HG02884 (cell line): Measurements from ENCODE around the gene KLF16.

Experiments used
- ATAC-seq: cut with Tn5 transposase; IDR thresholded peaks from one replicate; pipeline ENCODE4 v1.9.1; 2021; ENCODE audit warnings: mild to moderate bottlenecking, moderate library complexity; ENCODE audit not compliant: unreplicated experiment

KLF16 gene

GRCh38 chr19:1856698-1857603, 6.4 kb downstream of the KLF16 start:
- no peak for ATAC-seq

GRCh38 chr19:1856345-1856697, 7.1 kb downstream of the KLF16 start:
- no peak for ATAC-seq

- no peak for ATAC-seq
Measured at GRCh38 chr19:1855828-1856255, 7.5 kb downstream of the KLF16 start.

GRCh38 chr19:1855040-1855827, 8.1 kb downstream of the KLF16 start:
- no peak for ATAC-seq

- no peak for ATAC-seq
Measured at GRCh38 chr19:1854542-1855039, 8.8 kb downstream of the KLF16 start.

GRCh38 chr19:1854039-1854541, 9.3 kb downstream of the KLF16 start:
- ATAC-seq = no peak

- no peak for ATAC-seq
Measured at GRCh38 chr19:1853295-1854038, 9.9 kb downstream of the KLF16 start.

GRCh38 chr19:1852581-1853128, 10.7 kb downstream of the KLF16 start:
- no peak for ATAC-seq

GRCh38 chr19:1851654-1852580, 11.5 kb downstream of the KLF16 start:
- no peak for ATAC-seq

GRCh38 chr19:1850809-1851653, 12.3 kb downstream of the KLF16 start:
- no peak for ATAC-seq

- no peak for ATAC-seq
Measured at GRCh38 chr19:1849886-1850398, 13.4 kb downstream of the KLF16 start.

GRCh38 chr19:1849132-1849474, 14.3 kb downstream of the KLF16 start:
- no peak for ATAC-seq

GRCh38 chr19:1848399-1849131, 14.8 kb downstream of the KLF16 start, which contains the start of gene REXO1:
TSS of gene REXO1 (minus strand) at chr19:1848483. CDS start at chr19:1848358, 125 bp downstream.
- peak; percentile 59 for ATAC-seq

GRCh38 chr19:1847684-1848398, 15.5 kb downstream of the KLF16 start:
- ATAC-seq = no peak

GRCh38 chr19:1847348-1847683, 16.1 kb downstream of the KLF16 start:
- ATAC-seq = no peak

GRCh38 chr19:1846517-1847204, 16.7 kb downstream of the KLF16 start:
- no peak for ATAC-seq

- no peak for ATAC-seq
Measured at GRCh38 chr19:1845642-1846041, 17.7 kb downstream of the KLF16 start.
